Endothelial cell of hepatic sinusoid (primary cell): ENCODE results near the gene GRAMD1B.
"Not testable (repeated sequence)": the region's sequence is repeated elsewhere in the genome, so short reads cannot be mapped to it uniquely, and the experiment has no call there.

Experiments
- in situ Hi-C: cut with HindIII; loops from 2 replicates; pipeline ENCODE4 v1.10.0; 2017; ENCODE audit warnings: low sequenced_read_pairs

GRAMD1B gene

DNA sequence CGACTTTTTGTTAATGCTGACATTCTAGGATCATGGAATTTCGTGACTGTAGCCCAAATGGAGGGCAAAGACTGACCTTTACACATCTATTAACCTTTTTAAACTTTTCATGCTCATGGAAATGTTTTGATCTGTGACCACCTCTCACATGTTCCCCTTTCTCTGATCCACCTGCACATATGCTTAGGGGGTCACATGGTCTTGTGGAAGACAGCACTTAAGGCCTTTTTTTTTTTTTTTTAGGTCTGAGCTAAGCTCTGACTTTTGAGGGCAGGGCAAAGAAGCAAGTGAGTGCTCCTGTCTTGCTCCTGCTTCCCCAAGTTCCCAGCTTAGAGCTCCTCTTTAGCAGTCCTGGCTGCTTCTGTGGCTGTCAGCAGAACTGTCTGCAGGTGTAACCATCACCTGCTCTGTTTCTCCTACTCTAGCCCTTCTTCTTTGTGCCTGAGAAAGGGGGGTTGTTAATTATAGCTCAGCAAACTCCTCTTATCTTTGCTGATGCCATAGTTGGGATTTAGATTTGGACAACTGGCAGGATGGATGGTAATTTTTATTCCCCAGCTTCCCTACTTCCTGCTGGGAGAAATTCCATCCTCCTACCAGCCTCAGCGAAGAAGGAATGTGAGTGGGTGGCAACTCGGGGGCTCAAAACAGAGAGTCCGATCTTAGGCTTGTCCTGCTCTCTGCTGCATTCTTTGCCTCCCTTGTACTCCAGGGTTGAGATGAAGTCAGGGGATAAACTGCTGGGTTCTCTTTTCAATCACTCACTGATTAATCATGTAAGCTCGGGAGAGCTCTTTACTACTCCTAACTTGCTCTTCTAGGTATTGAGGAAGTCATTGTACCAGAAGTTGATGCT, 64.4 kb downstream of the GRAMD1B start:
- in situ Hi-C loops = loop anchor here (25.0 kb wide), 2 partner anchors 207 to 382 kb away; no protein-coding TSS in a partner anchor

DNA sequence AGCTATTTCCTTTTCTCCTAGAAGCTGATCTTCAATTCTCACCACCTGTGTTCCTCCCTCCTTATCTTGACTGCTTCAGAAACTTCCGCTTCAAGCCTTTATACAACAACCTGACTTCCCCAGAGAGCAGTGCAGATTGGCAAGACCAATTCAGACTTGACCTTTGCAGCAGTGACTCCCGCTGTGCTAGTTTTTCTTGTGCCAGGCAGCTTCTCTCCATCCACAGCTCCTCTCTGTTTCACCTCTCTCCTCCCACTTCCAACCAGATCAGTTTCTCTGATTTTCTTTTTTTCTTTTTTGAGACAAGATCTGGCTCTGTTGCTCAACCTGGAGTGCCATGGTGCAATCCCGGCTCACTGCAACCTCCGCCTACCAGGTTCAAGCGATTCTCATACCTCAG, 74.3 kb downstream of the GRAMD1B start:
- in situ Hi-C loops = no loop called here

DNA sequence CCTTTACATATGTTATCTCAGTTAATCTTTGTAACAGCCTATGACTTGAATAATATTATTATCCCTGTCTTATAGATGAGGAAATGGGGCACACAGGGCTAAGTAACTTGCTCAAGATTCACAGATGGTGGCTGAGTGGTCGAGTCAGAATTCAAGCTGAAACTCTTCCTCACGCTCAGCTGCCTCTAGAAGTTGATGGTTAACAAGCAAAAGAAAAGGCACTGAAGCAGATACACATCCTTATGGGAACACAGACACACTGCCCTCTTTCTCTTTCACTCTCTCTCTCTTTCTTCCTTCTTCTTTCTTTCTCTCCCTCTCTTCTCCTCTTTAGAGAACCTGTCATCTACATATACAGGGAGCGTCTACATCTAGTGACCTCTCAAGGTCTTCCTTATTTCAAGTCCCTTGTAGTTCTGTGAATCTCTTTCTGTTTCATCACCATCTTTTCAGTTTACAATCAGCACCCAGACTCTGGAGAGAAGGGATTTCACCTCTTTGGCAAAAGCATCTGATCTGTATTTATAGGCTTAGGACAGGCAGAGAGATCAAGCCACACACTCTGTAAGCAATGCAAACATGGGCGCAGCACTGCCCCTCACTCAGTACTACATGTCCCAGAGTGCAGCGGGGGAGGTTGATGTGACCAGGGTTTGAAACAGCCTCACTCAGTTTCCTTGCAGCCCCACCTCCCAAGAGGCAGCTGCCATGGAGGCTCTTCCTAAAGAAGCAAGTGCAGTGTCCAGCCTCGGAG, 75.7 kb downstream of the GRAMD1B start:
- in situ Hi-C loops = no loop called here

DNA sequence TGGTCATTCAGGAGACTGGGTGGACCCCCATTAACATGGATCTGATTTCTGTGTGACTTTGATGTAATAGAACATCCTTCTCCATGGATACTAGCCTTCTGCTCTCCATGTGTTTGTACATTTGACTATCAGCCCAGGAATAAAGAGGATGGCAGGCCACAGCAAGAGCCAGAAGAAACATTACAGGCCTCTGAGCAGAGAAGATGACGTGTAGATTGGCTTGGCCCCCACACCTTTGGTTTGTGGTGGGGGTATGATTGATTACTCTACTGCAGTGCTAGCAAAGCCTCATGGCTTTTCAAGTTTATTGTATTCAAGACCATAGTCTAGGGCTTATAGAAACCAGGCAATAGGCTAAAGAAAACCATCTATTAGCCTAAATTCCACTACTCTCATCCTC, 77.0 kb downstream of the GRAMD1B start:
- in situ Hi-C loops = no loop called here

DNA sequence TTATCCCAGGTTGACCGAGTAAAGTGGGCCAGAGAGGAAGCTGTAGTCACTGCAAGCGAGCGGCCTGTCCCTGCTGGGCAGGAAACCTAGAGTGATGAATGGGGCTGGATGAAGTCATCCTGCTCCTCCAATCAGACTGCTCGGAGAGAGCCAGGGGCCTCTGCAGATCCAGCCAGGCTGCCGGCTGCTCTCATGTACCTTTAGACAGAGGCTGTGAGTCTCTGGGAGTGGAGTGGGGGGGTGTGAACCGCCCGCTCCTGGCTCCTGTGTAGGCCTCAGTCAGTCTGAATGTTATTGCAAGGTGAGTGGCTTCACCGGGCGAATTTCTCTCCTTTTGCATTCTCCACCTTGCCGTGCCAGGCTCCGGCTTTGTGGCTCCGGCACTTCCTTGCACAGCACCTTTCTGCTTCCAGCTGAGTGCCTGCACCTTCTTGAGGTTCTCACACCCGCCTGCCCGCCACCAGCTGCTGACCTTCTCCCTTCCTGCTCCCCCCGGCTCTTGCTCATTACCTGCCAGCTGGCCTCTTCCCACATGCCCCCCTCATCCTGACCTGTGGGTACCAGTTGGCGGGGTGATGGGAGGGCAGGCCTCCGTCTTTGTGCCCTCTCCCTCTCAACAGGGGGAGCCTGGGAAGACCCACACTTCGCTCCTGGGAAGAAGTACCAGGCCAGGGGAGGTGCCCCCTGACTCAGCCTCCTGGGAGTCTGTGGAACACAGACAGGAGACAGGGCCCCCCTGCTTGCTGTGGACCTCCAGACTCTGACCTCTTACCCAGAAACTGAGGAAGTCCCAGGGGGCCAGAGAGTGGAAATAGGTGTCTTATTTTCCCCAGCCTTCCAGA, 79.9 kb downstream of the GRAMD1B start:
- in situ Hi-C loops = no loop called here

DNA sequence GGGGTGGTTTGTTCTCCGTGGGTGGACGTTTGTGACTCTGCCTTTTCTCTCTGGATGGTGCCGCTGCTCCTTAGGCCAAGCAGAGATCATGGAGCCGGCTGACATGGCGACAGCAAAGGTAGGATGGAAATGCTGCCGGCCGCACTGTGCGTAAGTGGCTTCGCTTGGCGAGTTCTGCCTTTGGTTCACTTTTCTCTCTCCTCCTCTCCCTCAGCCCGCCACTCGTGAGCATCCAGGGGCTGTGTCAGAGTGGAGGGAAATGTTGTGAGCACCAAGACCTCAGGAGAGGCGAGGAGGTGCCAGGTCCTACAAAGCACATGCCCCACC, 80.5 kb downstream of the GRAMD1B start:
- in situ Hi-C loops = no loop called here

DNA sequence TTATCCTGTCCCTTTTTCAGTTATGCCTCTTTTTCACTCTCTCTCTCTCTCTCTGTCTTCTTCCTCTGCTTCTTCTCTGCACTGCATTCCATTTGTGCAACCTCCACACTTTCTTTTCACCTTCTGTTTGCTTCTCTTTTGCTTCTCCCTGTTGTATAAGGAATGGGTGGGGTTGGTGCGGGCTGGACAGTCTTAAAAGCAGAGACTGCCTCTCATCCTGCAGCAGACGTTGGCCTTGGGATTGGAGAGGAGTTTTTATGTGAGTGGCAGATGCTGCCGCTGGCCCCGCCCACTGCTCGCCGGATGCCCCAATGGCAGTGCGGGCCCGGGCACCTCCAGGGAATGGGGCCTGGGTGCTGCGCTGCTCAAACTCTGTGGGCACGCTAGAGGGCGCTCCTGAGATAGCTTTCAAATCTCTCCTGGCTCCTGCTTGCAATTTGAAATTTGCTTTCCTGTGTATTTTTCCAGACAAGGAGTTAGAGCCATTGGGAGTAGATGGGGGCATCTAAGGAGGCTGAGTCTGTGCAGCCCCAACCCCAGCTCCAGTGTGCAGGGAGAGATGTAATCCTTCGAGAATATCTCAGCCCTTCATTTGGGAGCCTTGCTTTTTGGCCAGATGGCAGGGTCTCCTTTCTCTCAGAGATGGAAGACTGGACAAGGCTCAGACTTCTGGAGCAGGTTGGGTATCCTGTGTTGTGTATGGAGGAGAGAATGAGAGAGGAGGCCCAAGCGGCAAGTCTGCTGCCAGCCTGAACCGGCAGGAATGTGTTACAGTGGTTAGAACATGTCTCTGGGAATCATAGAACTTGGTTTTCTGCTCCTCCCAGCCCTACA, 81.2 kb downstream of the GRAMD1B start:
- in situ Hi-C loops = no loop called here

DNA sequence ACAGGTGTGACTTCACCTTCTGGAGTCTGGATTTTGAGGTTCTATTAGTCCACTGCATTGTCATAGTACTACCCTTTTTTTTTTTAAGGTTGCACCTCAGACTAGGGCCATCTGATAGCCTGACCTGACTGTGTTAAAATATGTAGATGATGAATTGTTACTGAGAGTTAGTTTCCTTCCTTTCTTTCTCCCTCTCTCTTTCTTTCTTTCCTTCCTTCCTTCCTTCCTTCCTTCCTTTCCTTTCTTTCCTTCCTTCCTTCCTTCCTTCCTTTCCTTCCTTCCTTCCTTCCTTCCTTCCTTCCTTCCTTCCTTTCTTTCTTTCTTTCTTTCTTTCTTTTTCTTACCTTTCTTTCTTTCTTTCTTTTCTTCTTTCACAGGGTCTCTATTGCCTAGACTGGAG, 83.2 kb downstream of the GRAMD1B start:
- in situ Hi-C loops = not testable (repeated sequence)

DNA sequence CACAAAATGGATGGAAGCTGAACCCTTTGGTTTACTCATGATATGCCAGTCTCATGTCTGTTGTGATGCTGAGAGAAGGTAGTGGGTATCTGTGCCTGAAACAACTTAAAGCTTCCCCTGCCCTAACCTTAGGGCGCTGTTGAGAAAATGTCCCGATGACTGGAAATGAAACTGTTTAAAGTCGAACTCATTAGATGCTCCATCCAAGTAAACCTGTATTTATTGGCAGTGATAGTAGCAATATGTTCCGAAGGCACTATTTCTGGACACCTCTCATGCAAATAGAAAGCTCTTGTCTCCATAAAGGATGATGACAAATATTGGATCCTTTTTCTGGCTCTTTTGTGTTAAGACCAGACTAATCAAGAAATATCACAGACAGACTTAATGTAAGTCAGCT, 86.2 kb downstream of the GRAMD1B start:
- in situ Hi-C loops = no loop called here

DNA sequence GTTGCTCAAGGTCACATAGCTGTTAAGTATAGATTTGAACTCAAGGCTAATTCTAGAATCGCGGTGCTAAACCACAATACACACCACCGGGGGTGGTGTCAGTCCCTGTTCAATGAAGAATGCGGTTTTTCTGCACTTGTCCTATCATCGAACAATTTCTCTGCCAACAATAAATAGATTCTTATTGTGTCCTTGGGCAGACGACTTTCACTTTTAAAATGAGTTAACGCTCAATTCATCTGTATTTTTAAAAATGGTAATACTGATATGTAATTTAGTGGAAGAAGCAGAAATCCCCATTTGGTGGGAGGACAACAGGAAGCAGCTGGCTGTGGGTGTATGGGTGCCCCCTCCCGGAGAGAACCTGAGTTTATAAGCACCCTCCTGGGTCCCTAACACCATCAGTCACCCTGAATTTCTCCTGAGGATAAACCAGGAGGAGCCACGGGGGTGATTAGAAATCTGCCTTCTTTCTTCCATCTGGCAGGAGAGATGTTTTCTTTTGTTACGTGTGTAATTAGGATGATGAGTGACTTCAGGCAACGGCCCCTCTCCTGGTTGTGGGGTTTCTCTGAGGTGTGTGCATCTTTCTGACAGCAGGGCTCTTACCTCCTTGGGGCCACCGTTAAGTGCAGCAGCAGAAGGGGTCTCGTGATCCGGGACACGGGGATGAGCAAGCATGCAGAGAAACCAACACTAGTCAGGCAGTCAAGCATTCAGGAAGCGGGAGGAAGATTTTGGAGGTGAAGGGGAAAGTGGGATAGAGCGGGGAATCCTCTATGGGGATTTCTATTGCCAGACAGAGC, 87.7 kb downstream of the GRAMD1B start:
- in situ Hi-C loops = no loop called here

DNA sequence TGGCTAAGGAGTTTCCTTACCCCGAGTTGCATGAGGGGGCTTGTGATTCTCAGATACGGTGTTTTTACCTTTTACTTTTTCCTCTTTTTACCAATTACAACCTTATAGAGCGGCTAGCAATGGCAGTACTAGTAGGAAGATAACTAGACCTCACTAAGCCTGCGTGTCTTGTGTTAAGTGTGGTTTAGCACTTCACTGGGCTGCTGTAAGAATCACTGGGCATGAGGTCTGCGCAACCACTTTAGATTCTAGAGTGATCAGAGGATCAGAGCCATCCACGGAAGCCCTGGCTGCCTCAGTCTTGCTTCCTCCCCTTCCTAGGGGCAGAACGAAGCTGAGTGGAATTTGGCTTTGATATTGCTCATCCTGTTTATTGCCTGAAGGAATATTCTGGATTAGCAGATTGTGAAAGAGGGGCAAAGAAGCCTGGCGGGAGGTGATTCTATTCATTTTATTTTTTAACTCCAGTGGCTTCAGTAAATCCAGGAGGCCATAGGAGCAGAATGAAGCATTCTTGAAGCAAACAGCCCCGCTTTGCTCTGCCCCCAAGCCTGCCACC, 88.5 kb downstream of the GRAMD1B start:
- in situ Hi-C loops = no loop called here

DNA sequence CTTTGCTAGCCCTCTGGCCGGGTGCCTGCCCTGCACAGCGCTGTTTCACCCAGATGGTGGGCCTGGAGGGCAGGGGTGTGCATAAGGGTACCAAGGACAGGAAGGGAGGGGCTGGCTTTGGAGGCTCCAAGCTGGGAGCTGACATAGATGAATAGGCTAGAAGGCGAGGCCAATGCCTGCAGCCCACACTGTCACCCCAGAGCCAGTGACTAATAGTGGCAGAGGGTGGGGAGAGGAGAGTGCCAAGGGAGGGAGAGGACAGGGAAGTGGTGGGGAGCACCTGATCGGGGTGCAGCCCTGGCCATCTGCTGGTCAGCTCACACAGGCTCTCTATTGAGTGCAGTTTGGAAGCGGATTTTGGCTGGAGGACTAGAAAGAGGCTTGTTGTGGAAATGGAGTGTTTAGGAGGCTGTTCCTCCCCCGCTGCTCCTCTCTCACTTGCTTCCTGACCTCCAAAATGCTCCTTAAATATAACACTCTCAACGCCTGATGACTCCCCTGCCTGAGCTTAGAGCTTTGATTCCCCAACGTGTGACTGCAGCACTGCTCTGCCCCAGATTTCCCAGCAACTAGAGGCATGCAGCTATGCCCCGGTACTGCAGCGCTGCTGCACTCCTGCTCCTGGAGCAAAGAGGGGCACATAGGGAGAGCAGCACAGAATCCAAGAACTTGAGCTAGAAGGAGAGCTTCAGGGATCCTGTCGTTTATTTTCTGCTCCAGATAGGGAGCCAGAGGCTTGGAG, 89.2 kb downstream of the GRAMD1B start:
- in situ Hi-C loops = no loop called here

DNA sequence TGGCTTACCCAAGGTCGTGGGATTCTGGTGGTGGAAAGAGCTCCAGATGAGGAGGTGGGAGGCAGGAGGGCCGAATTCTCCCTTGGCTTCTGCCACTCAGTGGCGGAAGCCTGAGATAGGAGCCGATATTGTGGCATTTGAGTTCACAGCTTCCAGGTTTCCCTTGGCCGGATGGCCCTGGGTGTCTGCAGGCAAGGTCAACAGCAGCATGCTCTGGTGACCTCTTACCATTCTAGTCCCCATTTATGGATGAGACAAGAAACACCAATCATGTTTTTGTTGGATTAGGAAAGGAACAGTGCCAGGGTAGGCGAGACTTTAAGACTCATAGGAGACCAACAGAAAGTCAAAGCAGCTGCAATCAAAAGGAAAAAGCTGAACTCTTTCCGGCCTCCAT, 89.7 kb downstream of the GRAMD1B start:
- in situ Hi-C loops = no loop called here

DNA sequence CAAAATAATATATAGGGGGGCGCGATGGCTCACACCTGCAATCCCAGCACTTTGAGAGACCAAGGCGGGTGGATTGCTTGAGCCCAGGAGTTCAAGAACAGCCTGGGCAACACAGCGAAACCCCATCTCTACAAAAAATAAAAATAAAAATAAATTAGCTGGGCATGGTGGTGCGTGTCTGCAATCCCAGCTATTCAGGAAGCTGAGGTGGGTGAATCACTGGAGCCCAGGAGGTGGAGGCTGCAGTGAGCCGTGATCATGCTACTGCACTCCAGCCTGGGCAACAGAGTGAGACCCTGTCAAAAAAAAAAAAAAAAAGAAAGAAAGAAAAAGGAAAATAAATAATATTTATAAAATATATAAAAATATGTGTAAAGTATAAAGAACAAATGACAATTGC, 90.4 kb downstream of the GRAMD1B start:
- in situ Hi-C loops = not testable (repeated sequence)

DNA sequence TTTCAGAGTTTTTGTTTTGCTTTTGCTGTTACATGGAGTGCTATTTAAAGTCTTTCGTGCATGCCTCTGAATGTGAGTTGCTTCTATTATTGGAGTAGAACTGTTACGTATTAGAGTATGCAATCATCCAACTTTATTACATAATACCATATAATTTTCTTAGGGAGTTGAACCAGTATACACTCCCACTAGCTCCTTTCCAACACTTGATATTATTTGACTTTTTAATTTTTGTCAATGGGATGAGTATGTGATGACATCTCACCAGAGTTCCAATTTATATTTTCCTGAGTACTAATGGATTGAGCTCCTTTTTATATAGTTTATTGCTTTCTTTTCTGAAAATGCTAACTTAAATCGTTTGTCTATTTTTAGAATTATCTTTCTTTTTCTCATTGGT, 90.9 kb downstream of the GRAMD1B start:
- in situ Hi-C loops = no loop called here

DNA sequence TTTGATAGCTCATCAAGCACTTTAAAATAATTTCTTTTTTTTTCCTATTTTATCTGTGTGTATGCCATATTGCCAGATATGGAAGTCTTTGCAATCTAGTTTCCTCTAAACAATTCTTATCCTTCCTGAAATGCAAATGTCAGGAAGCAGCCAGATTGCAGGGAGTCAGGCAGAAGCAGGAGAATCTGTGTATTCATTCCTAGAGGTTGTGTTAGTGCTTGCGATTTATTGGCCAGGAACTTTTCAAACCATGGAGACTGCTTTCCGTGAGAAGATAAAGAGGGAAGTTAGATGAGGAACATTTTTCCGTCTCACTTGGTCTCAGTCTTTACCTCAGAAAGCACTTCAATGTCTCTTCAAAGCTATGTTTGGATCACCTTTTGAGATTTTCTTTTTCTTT, 91.9 kb downstream of the GRAMD1B start:
- in situ Hi-C loops = no loop called here

DNA sequence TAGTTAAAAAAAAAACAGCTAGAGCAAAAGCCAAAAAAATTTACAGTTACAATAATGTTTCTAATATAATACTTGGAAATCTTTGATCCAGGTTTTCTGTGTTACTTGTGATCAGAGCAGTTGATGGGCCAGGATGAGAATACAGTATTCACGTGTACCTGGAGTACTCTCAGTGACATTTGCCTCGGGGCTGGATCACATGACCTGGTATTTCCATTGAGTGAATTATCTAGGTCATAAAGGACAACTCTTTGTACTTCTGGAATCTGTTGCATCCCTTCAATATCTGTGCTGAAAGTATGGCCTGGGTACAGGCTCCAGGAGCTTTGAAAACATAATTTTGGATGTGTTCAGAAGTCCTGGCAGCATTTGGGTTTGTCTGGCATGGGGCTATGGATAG, 93.5 kb downstream of the GRAMD1B start:
- in situ Hi-C loops = no loop called here

DNA sequence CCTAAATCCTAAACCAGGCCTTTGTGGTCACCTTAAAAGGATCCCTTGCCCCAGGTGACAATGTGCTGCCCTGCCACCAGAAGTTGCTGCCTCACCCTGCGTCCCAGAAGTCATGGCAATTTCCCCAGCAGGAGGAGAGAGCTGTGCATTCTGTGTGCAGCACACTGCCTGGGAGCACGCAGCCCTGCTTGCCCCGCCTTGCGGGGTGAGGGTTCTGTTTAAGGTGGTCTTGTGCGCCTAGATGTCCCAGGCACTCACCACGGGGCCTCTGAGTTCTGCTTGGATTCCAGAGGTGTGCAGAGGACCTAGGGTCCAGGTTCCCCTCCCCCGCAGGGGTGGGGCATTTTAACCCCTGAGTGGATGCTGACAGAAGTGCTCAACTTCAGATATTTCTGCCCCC, 95.0 kb downstream of the GRAMD1B start:
- in situ Hi-C loops = no loop called here

DNA sequence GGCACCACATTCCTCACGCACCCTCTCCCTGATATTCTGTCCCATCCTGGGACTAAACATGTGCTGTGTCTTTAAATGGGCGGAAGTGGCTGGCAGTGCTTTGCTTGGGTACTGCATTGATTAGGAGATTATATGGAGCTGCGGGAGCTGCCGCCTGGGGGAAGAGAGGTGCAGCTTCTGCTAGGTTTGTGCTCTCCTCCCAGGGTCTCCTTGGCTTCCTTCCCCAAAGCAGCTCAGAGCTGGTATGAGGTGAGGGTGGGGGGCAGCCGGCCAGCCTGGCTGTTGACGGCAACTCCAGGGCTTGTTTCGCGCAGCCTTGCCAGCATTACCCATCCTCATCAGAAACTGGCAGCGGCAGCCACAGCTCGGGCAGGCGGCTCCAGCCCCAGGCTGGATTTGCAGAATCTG, 95.4 kb downstream of the GRAMD1B start:
- in situ Hi-C loops = no loop called here
